NCI-H1417 (cell line): Measurements from ENCODE around the gene KRTAP2-2.
"Not testable (repeated sequence)": the region's sequence is repeated elsewhere in the genome, so short reads cannot be mapped to it uniquely, and the experiment has no call there.

Experiments used
- DNase-seq, 3 experiments: peaks; one replicate each; lab custom pipeline; 2025; lab: John Stamatoyannopoulos, UW

Gene KRTAP2-2

DNA sequence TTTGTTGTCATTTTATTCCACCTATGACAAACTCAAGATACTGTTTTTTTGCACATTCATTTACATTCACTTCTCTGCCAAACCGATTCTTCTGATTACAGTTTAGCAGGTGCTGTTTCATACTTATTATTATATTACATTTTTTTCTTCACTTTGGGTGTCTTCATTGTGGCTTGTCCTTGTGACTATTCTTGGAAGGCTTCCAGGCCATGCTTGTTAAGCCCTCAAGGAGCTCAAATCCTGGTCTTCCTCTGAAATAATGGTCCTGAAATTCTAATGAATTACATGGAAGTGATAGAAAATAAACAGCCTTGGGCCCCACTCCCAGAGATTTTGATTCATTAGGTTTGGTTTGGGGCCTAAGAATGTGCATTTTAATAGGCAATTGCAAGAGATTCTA lies 9.3 kb upstream of the KRTAP2-2 start:
- DNase-seq: no peak

DNA sequence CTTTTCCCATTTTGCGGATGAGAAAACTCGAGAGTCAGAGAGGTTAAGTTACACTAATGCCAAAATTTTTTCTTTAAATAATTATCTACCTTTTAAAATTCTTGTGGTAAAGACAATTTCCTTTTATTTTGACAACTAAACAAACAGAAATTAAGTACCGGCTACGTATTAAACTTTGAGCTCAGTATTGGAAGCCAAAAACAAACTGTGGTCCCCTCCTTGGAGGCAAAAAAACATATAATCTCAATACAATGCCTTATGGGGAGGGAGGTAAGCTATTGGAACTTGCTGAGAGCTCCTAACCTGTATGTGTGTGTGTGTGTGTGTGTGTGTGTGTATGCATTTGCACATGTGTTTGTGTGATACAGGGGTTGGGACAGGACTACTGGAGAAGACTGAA lies 8.4 kb upstream of the KRTAP2-2 start:
- DNase-seq: no peak

DNA sequence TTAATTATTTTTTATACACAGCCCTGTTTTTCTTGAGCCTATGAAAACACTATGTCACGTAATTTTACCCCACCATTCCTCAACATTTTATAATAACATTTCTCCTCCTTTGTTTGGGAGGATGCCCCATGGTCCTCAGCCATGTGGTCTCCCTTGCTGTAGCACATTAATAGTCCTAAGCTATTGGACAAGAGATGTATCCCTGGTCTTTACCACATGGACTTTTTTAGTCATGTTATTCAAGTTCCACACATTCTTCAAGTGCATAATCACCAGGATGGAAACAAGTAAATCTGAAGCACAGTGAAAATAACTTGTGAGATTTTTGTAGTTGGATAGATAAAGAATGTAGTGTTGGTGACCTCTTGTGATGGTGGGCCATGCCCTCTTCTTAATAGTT lies 6.9 kb upstream of the KRTAP2-2 start:
- no peak for DNase-seq

GRCh38 chr17:41060052-41060604 lies 5.1 kb upstream of the KRTAP2-2 start, which contains the start of gene KRTAP2-3:
Gene KRTAP2-3, minus strand, starts transcription at chr17:41060114. Its CDS starts 64 bp downstream, at chr17:41060050.
- DNase-seq: no peak

DNA sequence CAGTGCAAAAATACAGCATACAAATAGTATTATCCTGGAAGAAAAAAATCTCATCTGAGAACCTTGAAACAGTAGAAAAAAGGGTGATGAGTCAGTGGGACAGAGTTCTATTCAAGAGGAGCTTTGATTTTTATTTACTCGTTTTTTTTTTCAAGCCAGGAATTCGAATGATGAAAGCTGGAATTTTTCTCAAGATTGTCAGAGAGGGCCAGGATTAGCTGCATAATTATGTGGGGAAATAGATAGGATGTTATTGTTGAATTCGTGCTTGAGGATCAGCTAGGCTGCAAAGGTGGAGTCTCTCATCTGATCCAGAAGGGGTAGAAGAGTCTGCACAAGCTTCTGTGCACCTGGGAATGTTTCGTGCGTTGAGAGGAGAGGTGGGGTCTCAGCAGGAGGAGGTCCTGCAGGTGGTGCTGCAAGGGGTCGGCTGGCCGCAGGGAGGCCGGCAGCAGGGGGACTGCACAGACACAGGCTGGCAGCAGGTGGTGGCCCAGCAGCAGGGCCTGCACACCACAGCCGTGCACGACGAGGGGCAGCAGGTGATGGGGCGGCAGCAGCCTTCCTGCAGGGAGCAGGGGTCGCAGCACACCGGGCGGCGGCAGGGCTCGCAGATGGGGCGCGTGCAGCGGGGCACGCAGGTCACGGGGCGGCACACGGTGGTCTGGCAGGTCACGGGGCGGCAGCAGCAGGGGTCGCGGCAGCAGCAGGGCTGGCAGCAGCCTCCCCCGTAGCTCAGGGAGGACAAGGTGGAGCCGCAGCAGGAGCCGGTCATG lies 4.4 kb upstream of the KRTAP2-2 start:
- not testable (repeated sequence) for DNase-seq

- no peak for DNase-seq
These were observed 3.7 kb upstream of the KRTAP2-2 start for GRCh38 chr17:41058741-41059140.

- no peak for DNase-seq
These were observed 2.5 kb upstream of the KRTAP2-2 start for GRCh38 chr17:41057547-41057946.

DNA sequence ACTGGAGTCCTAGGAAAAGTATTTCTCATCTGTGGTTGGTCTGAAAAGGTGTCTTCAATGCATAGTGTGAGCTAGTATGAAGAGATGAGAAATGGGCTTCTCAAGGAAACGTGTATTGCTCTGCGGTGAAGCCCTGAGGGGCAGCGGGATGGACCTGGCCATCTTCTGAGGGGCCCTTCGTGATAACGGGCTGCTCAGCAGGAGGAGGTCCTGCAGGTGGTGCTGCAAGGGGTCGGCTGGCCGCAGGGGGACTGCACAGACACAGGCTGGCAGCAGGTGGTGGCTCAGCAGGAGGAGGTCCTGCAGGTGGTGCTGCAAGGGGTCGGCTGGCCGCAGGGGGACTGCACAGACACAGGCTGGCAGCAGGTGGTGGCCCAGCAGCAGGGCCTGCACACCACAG lies 474 bp downstream of the KRTAP2-2 start:
- not testable (repeated sequence) for DNase-seq

DNA sequence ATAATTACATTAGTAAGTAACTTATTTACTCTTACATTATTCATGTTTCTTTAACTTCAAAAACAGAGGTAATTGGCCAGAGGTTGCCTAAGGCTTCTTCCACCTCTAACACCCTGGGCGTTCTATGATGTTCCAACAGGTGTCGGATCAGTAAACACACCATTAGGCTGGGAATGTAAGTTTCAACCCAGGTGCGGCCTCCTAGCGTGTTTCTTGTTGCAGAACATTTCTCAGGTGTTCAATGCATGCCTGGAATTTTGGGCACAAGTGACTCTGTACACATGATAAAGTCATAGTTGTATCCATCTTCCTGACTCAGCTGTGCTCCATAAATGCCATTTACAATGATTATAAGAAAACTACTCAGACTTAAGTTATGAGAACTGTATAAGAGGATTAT lies 1.0 kb downstream of the KRTAP2-2 start:
- DNase-seq: no peak

GRCh38 chr17:41052566-41052965 lies 2.5 kb downstream of the KRTAP2-2 start:
- DNase-seq: no peak

GRCh38 chr17:41049110-41049509 lies 5.9 kb downstream of the KRTAP2-2 start:
- no peak for DNase-seq

DNA sequence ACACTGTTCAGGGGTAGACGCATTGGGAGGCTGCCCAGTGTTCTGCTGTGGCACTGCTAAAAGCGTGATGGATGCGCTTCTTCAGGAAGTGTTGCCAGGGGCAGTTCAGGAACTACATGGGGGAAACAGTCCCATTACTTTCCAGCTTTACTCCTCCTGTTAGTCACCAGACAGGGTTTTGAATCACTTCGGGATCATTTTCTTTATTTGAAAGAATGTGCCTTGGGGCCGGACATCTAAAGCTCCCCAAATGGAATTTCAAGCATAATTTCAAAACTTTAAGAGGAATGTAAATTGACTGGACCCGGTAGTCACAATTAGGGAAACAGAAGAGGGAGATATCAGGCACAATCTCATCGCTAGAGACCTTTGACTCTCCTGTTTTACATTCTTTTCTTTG lies 6.6 kb downstream of the KRTAP2-2 start:
- DNase-seq: no peak

GRCh38 chr17:41046735-41047465 lies 8.1 kb downstream of the KRTAP2-2 start, which contains the start of gene KRTAP2-1:
Gene KRTAP2-1, minus strand, starts transcription at chr17:41047316. Its CDS starts 49 bp downstream, at chr17:41047267.
- DNase-seq: not testable (repeated sequence)

- DNase-seq: no peak
These were observed 12.1 kb downstream of the KRTAP2-2 start for GRCh38 chr17:41042953-41043352.

DNA sequence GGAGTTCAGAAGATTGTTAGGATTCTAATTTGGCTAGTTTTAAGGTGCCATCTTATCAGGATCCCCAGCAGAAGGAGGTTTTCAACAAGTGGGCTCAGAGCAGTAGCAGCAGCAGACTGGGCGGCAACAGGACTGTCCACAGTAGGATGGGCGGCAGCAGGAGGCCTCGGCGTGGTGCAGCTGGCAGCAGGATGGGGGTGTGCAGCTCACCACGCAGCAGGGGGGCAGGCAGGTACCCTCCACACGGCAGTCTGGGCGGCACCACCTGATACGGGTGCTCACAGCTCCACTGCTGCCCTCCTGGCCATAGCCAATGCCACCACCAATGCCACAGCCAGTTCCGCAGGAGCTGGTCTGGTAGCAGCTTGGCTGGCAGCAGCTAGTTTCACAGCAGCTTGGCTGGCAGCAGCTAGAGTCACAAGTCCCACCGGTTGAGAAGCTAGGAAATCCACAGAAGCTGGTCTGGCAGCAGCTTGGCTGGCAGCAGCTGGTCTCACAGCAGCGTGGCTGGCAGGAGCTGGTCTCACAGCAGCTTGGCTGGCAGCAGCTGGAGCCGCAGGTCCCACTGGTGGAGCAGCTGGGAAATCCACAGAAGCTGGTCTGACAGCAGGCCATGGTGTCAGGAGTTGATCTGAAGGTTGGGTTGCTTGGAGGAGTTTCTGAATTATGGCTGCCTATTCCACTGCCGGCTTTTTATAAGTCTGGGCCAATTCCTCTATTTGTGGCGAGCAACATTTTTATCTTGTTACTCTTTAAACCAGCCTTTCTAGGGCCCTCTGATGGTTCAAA lies 14.1 kb downstream of the KRTAP2-2 start, which contains the start of gene KRTAP1-1:
Gene KRTAP1-1, minus strand, starts transcription at position 668 of the 789 bp plus-strand sequence. Its CDS starts 53 bp downstream, at position 615.
- peak in 2 of 3 experiments; percentile 53 to 78 for DNase-seq

DNA sequence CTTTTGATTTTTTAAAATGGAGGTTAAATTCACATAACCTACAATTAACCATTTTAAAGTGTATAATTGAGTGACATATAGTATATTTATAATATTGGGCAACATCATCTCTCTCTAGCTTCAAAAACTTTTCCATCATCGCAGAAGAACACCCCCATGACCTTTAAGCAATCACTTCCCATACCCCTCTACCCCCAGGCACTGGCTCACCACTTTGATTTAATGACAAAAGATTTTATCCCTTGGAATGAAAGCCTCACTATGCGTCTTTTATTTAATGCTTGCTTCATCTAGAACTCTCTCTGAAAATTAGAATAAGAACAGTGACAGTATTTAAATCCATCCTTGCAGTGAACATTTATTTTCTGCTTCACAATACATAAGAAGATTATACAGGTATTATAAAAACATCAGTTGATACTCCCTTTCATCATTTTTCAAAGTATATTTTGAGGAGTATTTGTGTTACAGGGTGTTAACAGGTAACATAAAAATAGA lies 17.1 kb downstream of the KRTAP2-2 start:
- DNase-seq: no peak

DNA sequence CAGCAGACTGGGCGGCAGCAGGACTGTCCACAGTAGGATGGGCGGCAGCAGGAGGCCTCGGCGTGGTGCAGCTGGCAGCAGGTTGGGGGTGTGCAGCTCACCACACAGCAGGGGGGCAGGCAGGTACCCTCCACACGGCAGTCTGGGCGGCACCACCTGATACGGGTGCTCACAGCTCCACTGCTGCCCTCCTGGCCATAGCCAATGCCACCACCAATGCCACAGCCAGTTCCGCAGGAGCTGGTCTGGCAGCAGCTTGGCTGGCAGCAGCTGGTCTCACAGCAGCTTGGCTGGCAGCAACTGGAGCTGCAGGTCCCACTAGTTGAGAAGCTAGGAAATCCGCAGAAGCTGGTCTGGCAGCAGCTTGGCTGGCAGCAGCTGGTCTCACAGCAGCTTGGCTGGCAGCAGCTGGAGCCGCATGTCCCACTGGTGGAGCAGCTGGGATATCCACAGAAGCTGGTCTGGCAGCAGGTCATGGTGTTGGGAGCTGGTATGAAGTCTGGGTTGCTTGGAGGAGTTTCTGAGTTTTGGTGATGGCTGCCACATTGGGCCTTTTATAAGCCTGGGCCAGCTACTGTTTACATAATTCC lies 20.6 kb downstream of the KRTAP2-2 start, which contains the start of gene KRTAP1-3:
Gene KRTAP1-3, minus strand, starts transcription at position 529 of the 590 bp plus-strand sequence. Its CDS starts 53 bp downstream, at position 476.
- peak in 2 of 3 experiments; percentile 50 to 86 for DNase-seq

DNA sequence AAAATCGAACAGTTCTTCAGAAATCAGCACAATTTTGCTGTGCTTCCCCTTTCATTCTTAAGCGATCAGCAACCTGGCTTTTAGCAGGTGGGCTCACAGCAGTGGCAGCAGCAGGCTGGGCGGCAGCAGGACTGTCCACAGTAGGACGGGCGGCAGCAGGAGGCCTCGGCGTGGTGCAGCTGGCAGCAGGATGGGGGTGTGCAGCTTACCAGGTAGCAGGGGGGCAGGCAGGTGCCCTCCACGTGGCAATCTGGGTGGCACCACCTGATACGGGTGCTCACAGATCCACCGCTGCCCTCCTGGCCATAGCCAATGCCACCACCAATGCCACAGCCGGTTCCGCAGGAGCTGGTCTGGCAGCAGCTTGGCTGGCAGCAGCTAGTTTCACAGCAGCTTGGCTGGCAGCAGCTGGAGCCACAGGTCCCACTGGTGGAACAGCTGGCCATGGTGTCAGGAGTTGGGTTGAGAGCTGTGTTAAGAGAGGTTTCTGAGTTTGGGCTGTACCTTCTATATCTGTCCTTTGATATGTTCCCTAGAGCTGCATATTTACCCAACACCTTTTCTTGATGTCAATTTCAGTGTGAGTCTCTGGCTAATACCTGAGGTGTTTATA lies 25.3 kb downstream of the KRTAP2-2 start, which contains the start of gene KRTAP1-4:
Gene KRTAP1-4, minus strand, starts transcription at position 563 of the 613 bp plus-strand sequence. Its CDS starts 117 bp downstream, at position 446.
- peak in 1 of 3 experiments; percentile 25 for DNase-seq

DNA sequence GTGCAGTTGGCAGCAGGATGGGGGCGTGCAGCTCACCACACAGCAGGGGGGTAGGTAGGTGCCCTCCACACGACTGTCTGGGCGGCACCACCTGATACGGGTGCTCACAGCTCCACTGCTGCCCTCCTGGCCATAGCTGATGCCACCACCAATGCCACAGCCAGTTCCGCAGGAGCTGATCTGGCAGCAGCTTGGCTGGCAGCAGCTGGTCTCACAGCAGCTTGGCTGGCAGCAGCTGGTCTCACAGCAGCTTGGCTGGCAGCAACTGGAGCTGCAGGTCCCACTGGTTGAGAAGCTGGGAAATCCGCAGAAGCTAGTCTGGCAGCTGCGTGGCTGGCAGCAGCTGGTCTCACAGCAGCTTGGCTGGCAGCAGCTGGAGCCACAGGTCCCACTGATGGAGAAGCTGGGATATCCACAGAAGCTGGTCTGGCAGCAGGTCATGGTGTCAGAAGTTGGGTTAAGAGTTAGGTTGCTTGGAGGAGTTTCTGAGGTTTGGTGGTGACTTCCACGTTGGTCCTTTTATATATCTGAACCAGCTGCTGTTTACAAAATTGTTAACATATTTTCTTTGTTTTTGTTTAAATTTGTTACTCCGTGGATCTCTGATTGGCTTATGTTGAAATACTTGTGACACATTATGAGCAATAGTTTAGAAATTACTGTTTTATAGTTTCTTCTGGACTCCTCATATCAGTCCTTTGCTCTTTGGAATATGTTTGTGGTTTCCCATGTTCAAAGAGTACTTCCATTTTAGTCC lies 28.1 kb downstream of the KRTAP2-2 start, which contains the start of gene KRTAP1-5:
Gene KRTAP1-5, minus strand, starts transcription at position 494 of the 757 bp plus-strand sequence. Its CDS starts 53 bp downstream, at position 441.
- DNase-seq: peak in 1 of 3 experiments; percentile 3
